ENCODE measurements around the gene IL11RA.

DNA sequence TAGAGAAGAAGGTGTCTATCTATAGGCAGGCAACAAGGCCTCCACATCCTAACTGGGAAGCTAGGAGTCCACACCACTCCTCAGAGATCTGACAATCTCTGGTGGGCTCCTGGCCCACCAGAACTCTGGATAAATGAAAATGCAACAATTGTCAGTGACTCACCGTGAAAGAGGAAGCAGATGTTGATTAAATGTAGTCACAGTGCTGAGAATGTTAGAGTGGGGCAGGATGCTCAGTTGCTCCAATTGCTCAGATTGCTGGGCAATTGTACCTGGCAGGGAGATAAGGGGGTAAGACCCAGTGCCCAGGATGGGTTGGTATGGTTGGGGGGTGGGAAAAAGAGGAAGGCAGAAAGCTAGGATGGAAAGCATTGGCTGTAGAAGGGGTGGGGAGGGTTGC, 34.7 kb downstream of the IL11RA start:
- no peak for TF ChIP-seq FOXM1 (IDR thresholded peaks at IDR 0.05; ENCODE audit: low read depth)
- TF ChIP-seq FOXM1 (CRISPR knock-in tag; IDR thresholded peaks at IDR 0.05; ENCODE audit: low read depth), result no peak
- TF ChIP-seq ZNF24 (IDR thresholded peaks at IDR 0.05), result no peak
- no peak for TF ChIP-seq ZSCAN29 (IDR thresholded peaks at IDR 0.05)
- TF ChIP-seq MEF2D (tag; conservative IDR thresholded peaks at IDR 0.05; ENCODE audit: low read depth), result no peak
- no peak for TF ChIP-seq HBP1 (CRISPR knock-in tag; IDR thresholded peaks at IDR 0.05)
- TF ChIP-seq, protein P1, sequence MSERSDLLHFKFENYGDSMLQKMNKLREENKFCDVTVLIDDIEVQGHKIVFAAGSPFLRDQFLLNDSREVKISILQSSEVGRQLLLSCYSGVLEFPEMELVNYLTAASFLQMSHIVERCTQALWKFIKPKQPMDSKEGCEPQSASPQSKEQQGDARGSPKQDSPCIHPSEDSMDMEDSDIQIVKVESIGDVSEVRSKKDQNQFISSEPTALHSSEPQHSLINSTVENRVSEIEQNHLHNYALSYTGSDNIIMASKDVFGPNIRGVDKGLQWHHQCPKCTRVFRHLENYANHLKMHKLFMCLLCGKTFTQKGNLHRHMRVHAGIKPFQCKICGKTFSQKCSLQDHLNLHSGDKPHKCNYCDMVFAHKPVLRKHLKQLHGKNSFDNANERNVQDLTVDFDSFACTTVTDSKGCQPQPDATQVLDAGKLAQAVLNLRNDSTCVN (CRISPR knock-in tag; IDR thresholded peaks at IDR 0.05), result no peak
- no peak for TF ChIP-seq SIN3B (IDR thresholded peaks at IDR 0.05; ENCODE audit: low read depth)
- no peak for TF ChIP-seq SMARCC2 (IDR thresholded peaks at IDR 0.05; ENCODE audit: low read depth)
- TF ChIP-seq, protein P2, sequence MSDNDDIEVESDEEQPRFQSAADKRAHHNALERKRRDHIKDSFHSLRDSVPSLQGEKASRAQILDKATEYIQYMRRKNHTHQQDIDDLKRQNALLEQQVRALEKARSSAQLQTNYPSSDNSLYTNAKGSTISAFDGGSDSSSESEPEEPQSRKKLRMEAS (CRISPR knock-in tag; IDR thresholded peaks at IDR 0.05), result no peak
